Neuron (in vitro differentiated cells): ENCODE data around the gene SLC18A2.

Source experiments
- H2AFZ ChIP-seq: one replicate; pipeline ENCODE4 v1.6.1; 2013; ENCODE audit warnings: low read depth, mild to moderate bottlenecking, inconsistent platforms, low read length, moderate library complexity
- H3K27me3 ChIP-seq: one replicate; pipeline ENCODE4 v1.6.1; 2013; ENCODE audit warnings: low read length; ENCODE audit not compliant: insufficient read depth
- H3K36me3 ChIP-seq: one replicate; pipeline ENCODE4 v1.6.1; 2013; ENCODE audit warnings: low read length; ENCODE audit not compliant: insufficient read depth
- H3K4me1 ChIP-seq: one replicate; pipeline ENCODE4 v1.6.1; 2013; ENCODE audit warnings: low read length; ENCODE audit not compliant: insufficient read depth
- H3K4me3 ChIP-seq: 2 replicates; pipeline ENCODE4 v1.5.1; 2013; ENCODE audit warnings: mild to moderate bottlenecking, low read length, moderate library complexity
- H3K9me3 ChIP-seq: one replicate; pipeline ENCODE4 v1.6.1; 2013; ENCODE audit warnings: low read length

SLC18A2 gene

GRCh38 chr10:117240621-117241529 lies at the start of gene SLC18A2:
TSS of gene SLC18A2 (plus strand) at chr10:117241114. CDS start at chr10:117241694, 580 bp downstream.
- no peak within 1 kb of the TSS for H3K4me3 ChIP-seq
- H3K9me3 ChIP-seq: no peaks in the 10 kb centered on the region
- no peaks in the 10 kb centered on the region for H3K36me3 ChIP-seq
- H3K4me1 ChIP-seq: peaks cover 4% of the 10 kb centered on the region
- H3K27me3 ChIP-seq: peaks cover 82% of the 10 kb centered on the region
- peak within 1 kb of the TSS; percentile 34 for H2AFZ ChIP-seq

DNA sequence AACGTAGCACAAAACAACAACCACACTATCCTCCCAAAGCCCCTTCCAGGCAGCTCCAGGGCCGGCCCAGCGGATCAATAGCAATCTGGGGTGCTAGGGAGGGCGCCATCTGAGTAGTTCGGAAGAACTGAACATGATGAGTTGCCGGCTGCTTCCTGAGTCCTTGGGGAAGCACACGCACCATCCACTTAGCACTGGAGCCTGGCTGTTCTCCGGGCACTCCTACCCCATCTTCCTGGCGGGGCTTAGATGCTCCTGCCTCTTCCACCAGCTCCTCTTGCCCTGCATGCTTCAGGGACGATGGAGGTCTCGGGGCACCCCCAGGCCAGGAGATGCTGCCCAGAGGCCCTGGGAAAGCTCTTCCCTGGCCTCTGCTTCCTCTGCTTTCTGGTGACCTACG lies 43.7 kb upstream of the SLC18A2 start, which contains the start of gene KCNK18:
TSS of gene KCNK18 (plus strand) at position 301 of the 400 bp plus-strand sequence. CDS start at position 301, 0 bp downstream.
- Histone ChIP-seq H2AFZ (no peak within 1 kb of the TSS), H3K27me3 (no peaks in the 10 kb centered on the region), H3K36me3 (no peaks in the 10 kb centered on the region), H3K4me1 (no peaks in the 10 kb centered on the region), H3K9me3 (no peaks in the 10 kb centered on the region), H3K4me3 (no peak within 1 kb of the TSS)

DNA sequence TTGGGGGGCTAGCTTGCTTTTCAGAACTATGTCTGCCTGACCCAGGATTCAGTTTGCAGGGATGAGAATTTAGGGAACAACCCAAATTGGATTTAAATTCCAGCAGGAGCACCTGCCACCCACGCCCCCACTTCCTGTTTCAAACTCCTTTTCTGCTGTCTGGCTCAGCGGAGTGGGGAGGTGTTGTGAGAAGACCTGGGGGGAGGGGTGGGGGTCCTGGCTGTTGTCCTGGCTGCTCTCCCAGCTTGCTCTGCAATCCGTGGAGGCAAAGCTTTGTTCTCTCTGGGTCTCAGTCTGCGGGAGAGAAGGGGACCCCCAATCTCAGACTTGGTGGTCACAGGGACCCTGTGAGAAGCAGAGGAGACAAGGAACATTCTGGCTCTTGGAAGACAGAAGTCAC lies 42.8 kb upstream of the SLC18A2 start:
- Histone ChIP-seq H3K27me3 (no peaks in the 10 kb centered on the region), H2AFZ (no peak overlapping the region), H3K36me3 (no peaks in the 10 kb centered on the region), H3K9me3 (no peaks in the 10 kb centered on the region), H3K4me3 (no peak overlapping the region), H3K4me1 (no peaks in the 10 kb centered on the region)

GRCh38 chr10:117201826-117202225 lies 39.1 kb upstream of the SLC18A2 start:
- Histone ChIP-seq H3K4me3 (no peak overlapping the region), H3K9me3 (no peaks in the 10 kb centered on the region), H3K27me3 (no peaks in the 10 kb centered on the region), H3K4me1 (no peaks in the 10 kb centered on the region), H2AFZ (no peak overlapping the region), H3K36me3 (no peaks in the 10 kb centered on the region)

DNA sequence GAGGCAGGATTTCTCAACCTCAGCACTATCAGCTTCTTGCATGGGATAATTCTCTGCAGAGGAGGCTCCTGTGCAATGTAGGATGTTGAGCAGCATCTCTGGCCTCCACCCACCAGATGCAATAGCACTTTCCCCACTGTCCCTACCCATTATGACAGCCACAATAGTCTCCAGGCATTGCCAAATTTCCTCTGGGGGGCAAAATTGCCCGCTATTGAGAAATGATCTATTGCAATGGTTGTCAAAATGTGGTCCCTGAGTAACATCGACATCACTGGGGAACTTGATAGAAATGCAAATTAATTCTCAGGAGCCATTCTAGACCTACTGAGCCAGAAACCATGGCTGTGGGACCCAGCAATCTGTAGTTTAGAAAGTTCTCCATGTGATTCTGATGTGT lies 36.6 kb upstream of the SLC18A2 start:
- no peaks in the 10 kb centered on the region for H3K4me1 ChIP-seq
- H3K36me3 ChIP-seq: no peaks in the 10 kb centered on the region
- H3K9me3 ChIP-seq: no peaks in the 10 kb centered on the region
- H2AFZ ChIP-seq: no peak overlapping the region
- no peak overlapping the region for H3K4me3 ChIP-seq
- H3K27me3 ChIP-seq: no peaks in the 10 kb centered on the region

DNA sequence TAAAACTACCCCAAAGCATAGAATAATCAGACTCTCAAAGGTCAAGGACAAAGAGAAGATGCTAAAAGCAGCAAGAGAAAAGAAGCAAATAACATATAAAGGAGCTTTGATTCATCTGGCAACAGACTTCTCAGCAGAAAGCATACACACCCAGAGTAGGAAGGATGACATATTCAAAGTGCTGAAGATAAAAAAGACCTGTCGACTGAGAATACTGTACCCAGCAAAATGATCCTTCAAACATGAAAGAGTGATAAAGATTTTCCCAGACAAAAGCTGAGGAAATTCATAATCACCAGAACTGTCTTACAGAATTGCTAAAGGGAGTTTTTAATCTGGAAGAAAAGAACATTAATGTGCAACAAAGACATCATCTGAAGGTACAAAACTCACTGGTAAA lies 28.7 kb upstream of the SLC18A2 start:
- Histone ChIP-seq H3K9me3 (no peaks in the 10 kb centered on the region), H3K36me3 (no peaks in the 10 kb centered on the region), H3K4me1 (no peaks in the 10 kb centered on the region), H3K4me3 (no peak overlapping the region), H3K27me3 (peaks cover 19% of the 10 kb centered on the region), H2AFZ (no peak overlapping the region)

GRCh38 chr10:117214401-117214800 lies 26.5 kb upstream of the SLC18A2 start:
- H3K27me3 ChIP-seq: peaks cover 34% of the 10 kb centered on the region

GRCh38 chr10:117215079-117215478 lies 25.8 kb upstream of the SLC18A2 start:
- peaks cover 34% of the 10 kb centered on the region for H3K27me3 ChIP-seq

More at GRCh38 chr10:117214401-117214800, 26.5 kb upstream of the SLC18A2 start:
- Histone ChIP-seq H3K4me3 (no peak overlapping the region), H3K9me3 (no peaks in the 10 kb centered on the region), H2AFZ (no peak overlapping the region), H3K36me3 (no peaks in the 10 kb centered on the region), H3K4me1 (no peaks in the 10 kb centered on the region)

GRCh38 chr10:117216028-117216427 lies 24.9 kb upstream of the SLC18A2 start:
- H3K9me3 ChIP-seq: no peaks in the 10 kb centered on the region
- no peaks in the 10 kb centered on the region for H3K36me3 ChIP-seq
- H3K4me3 ChIP-seq: no peak overlapping the region
- H3K27me3 ChIP-seq: peaks cover 34% of the 10 kb centered on the region
- H3K4me1 ChIP-seq: peaks cover 3% of the 10 kb centered on the region
- peak overlapping the region; percentile 62 for H2AFZ ChIP-seq

More at GRCh38 chr10:117215079-117215478, 25.8 kb upstream of the SLC18A2 start:
- H3K9me3 ChIP-seq: no peaks in the 10 kb centered on the region
- H3K4me3 ChIP-seq: no peak overlapping the region
- H2AFZ ChIP-seq: no peak overlapping the region
- H3K4me1 ChIP-seq: no peaks in the 10 kb centered on the region
- no peaks in the 10 kb centered on the region for H3K36me3 ChIP-seq

DNA sequence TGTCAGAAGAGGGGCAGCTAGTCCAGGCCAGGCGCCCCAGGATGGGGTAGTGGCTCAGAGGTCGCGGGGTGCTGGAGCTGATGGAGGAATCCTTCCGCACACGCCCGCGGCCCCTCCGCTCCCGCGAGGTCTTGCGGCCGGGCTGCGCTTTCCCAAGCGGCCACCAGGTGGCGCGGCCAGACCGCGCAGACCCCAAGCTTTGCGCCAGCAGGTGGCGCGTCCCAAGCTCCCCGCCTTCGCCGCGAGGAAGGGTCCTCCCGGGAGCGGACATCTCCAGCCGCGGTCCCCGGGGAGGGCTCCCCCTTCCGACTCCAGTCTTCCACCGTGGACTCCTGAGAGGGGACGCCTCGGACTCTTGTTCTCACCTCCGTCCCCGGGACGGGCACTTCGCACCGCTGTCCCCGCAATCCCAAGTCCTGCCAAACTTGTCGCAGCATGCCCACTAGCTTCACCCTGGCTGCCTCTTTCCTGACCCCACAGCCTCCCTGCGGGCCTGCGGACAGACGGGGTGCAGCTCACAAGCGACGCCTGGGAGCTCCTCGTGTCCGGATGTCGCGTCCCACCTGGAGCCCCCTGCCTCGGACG lies 24.2 kb upstream of the SLC18A2 start:
- Histone ChIP-seq H3K4me3 (peak overlapping the region; percentile 47), H3K36me3 (no peaks in the 10 kb centered on the region), H3K27me3 (peaks cover 34% of the 10 kb centered on the region), H3K4me1 (peaks cover 10% of the 10 kb centered on the region), H3K9me3 (no peaks in the 10 kb centered on the region), H2AFZ (peak overlapping the region; percentile 85)

DNA sequence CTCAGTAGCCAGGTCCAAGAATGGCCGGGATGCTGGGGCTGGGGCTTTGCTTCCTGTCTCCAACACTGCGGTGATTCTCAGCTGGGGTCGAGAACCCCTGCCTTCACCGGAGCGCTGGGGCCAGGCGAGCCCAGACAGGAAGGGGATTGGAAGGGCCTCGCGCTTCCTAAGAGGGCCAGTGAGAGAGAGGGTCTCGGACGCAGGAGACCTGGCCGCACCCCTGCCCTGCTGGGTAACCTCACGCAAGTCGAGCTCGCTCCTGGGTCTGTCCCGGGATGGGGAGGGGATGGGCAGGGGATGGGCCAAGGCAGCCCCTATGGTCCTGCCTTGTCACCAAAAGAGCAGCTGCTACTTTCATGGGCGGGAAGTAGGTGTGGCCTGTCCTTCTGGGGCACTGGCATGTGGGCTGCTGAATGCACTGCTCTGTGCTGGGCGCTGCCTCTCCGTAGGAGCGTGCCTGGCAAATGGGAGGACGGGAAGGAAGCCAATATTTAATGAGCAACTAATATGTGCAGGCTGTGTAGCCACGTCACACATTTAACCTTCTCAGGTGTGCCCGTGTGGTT lies 23.6 kb upstream of the SLC18A2 start:
- Histone ChIP-seq H3K36me3 (no peaks in the 10 kb centered on the region), H3K9me3 (no peaks in the 10 kb centered on the region), H2AFZ (peak overlapping the region; percentile 85), H3K4me3 (peak overlapping the region; percentile 47), H3K4me1 (peaks cover 15% of the 10 kb centered on the region), H3K27me3 (peaks cover 34% of the 10 kb centered on the region)

DNA sequence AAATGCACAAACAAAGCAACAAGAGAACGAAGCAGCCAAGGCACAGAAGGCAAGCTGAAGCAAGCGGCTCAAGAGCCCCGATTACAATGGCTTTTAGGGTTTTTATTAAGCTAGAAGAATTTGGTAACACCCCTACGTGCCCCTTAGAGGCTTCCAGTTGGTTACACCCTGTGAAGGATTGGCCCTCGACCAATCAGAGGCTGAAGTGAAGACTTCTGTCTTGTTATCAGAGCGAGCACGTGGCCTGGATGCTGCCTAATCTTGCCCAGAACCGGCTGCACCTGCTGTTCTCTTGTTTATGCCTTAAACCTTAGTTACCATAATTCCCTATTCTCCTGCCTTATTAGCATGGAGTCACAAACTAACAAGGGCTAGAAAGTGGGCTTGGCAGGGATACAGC lies 22.3 kb upstream of the SLC18A2 start:
- no peaks in the 10 kb centered on the region for H3K36me3 ChIP-seq
- H3K27me3 ChIP-seq: peaks cover 34% of the 10 kb centered on the region
- peaks cover 27% of the 10 kb centered on the region for H3K4me1 ChIP-seq
- no peaks in the 10 kb centered on the region for H3K9me3 ChIP-seq
- H3K4me3 ChIP-seq: no peak overlapping the region
- no peak overlapping the region for H2AFZ ChIP-seq

DNA sequence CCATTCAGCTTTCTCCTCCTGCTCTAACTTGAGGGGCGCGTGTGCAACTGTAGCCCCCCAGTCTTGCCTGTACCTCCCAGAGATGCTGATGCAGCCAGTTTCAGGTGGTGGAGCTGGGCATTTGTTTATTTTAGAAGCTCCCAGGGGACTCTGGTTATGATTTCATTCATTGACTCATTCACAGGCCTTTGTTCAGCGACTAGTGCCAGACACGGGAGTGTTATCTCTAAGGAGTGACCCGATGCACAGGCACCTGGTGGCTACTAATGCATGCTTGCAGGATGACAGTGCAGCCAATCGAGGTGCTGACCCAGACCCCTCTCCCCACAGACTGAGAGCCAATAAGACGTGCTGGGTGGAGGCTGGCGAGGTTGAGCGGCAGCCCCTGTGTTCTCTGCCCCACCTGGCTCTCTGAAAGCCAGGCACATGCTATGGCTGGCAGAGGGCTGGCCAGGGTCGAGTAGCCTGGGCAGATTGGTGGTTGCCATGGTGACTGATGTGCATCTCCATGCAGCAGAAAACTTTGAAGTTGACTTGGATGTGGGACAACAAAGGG lies 19.7 kb upstream of the SLC18A2 start:
- Histone ChIP-seq H3K27me3 (peaks cover 16% of the 10 kb centered on the region), H3K4me3 (no peak overlapping the region)

More for the DNA sequence above, 19.7 kb upstream of the SLC18A2 start:
- H3K36me3 ChIP-seq: no peaks in the 10 kb centered on the region
- peaks cover 4% of the 10 kb centered on the region for H3K9me3 ChIP-seq
- peaks cover 27% of the 10 kb centered on the region for H3K4me1 ChIP-seq
- no peak overlapping the region for H2AFZ ChIP-seq
